Chondrocyte (in vitro differentiated cells): ENCODE data around the gene AGAP2. TPM values are rescaled to one million over a fixed set of nuclear protein-coding genes. Genes with fewer than 3 reads are reported as not detected.

Experiments
- DNase-seq: peaks from one replicate; pipeline ENCODE4 v3.0.0; 2021; ENCODE audit warnings: mixed read lengths, low spot score
- H3K27ac Mint-ChIP-seq: one replicate; pipeline ENCODE4 v1.8.0; 2021; ENCODE audit warnings: mild to moderate bottlenecking, moderate library complexity, mixed read lengths; ENCODE audit not compliant: unreplicated experiment
- H3K27me3 Mint-ChIP-seq: 2 replicates; pipeline ENCODE4 v1.8.0; 2021; ENCODE audit warnings: low read depth, mixed read lengths
- H3K36me3 Mint-ChIP-seq: 2 replicates; pipeline ENCODE4 v1.8.0; 2021; ENCODE audit warnings: low read depth, mixed read lengths
- H3K4me1 Mint-ChIP-seq: 2 replicates; pipeline ENCODE4 v1.8.0; 2021; ENCODE audit warnings: low read depth, mild to moderate bottlenecking, mixed read lengths
- H3K4me3 Mint-ChIP-seq: one replicate; pipeline ENCODE4 v1.8.0; 2021; ENCODE audit warnings: mild to moderate bottlenecking, moderate library complexity, mixed read lengths; ENCODE audit not compliant: unreplicated experiment
- H3K9me3 Mint-ChIP-seq: 2 replicates; pipeline ENCODE4 v1.8.0; 2021; ENCODE audit warnings: low read depth, mixed read lengths
- total RNA-seq: library from RNA; stranded (reverse); gene quantifications from 3 replicates; pipeline ENCODE4 v1.2.1, GENCODE V29; 2021
- TF ChIP-seq, protein P1 (sequence below): fragments of 200-600 bp; sonication (generic); IDR thresholded peaks from 2 replicates; pipeline ENCODE4 v1.5.0; 2021; ENCODE audit warnings: antibody characterized with exemption, mild to moderate bottlenecking, moderate library complexity

Gene AGAP2
- total RNA-seq, 1 donor from 2014 or later: 1.9 TPM

DNA sequence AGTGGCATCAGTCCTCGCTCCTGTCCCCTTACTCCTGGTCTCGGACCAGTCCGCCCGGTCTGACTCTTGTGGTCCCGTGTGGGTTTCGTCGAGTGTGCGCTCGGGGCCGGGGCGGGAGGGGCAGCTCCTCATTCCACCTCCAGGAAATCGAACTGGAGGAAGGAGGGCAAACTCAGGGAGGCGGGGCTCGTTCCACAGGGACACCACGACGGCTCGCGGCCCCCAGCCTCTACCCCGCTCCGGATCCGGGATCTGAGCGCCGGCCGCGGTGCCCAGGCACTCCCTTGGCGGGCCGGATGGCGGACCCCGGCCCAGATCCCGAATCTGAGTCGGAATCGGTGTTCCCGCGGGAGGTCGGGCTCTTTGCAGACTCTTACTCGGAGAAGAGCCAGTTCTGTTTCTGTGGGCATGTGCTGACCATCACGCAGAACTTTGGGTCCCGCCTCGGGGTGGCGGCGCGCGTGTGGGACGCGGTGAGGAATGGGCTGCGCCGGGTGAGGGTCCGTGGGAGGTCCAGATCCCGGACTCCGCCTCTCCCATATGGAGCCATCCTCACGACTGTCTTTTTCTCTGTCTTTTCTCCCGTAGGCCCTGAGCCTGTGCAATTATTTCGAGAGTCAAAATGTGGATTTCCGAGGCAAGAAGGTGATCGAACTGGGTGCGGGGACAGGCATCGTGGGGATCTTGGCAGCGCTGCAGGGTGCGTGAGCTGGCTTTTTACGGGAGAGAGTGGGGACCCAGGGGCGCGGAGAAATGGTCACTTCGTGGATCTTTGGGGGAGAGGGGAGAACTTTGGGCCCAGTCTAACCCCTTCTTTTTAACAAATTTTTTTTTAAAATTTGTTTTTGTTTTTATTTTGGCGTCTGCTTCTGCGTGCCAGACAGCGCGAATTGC lies 34.1 kb upstream of the AGAP2 start, which contains the start of gene EEF1AKMT3:
Gene EEF1AKMT3, plus strand, starts transcription at position 186 of the 894 bp plus-strand sequence. Its CDS starts 111 bp downstream, at position 297.
- TF ChIP-seq, protein P1, sequence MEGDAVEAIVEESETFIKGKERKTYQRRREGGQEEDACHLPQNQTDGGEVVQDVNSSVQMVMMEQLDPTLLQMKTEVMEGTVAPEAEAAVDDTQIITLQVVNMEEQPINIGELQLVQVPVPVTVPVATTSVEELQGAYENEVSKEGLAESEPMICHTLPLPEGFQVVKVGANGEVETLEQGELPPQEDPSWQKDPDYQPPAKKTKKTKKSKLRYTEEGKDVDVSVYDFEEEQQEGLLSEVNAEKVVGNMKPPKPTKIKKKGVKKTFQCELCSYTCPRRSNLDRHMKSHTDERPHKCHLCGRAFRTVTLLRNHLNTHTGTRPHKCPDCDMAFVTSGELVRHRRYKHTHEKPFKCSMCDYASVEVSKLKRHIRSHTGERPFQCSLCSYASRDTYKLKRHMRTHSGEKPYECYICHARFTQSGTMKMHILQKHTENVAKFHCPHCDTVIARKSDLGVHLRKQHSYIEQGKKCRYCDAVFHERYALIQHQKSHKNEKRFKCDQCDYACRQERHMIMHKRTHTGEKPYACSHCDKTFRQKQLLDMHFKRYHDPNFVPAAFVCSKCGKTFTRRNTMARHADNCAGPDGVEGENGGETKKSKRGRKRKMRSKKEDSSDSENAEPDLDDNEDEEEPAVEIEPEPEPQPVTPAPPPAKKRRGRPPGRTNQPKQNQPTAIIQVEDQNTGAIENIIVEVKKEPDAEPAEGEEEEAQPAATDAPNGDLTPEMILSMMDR: no peak
- Mint-ChIP-seq H3K9me3 (no peaks in the 10 kb centered on the region), H3K4me3 (peak within 1 kb of the TSS; percentile 100), H3K4me1 (peaks cover 22% of the 10 kb centered on the region), H3K36me3 (peaks cover 28% of the 10 kb centered on the region), H3K27ac (peak within 1 kb of the TSS; percentile 100), H3K27me3 (no peaks in the 10 kb centered on the region)
- DNase-seq: no peak

DNA sequence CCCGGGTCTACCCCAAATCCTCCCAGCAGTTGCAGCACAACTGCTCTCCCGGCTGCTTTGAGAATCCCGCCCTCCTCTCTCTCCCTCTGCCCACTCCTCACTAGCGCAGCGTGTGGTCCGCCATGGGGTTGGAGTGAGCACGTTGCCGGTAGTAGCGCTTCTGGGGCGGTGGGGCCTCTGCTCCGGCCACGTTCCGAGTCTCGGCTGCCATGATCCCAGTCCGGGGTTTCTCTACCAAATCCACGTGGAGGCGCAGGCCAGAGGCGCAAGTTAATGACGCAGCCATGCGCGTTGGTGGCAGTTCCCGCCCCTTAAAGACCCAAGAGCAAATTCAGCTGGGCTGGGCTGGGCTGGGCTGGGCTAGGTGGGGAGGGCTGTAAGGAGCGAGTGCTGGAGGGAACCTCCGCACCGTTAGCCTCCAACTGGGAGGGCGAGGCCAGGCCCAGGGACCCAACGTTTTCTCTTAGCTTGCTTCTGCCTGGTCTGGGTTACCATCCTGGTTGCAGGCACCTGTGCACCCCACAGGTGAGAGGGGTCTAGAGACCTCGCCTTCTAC lies 33.4 kb upstream of the AGAP2 start, which contains the start of gene METTL1:
Gene METTL1, minus strand, starts transcription at position 233 of the 556 bp plus-strand sequence. Its CDS starts 22 bp downstream, at position 211.
- Mint-ChIP-seq H3K9me3 (no peaks in the 10 kb centered on the region), H3K4me3 (peak within 1 kb of the TSS; percentile 100), H3K4me1 (peaks cover 24% of the 10 kb centered on the region), H3K36me3 (peaks cover 28% of the 10 kb centered on the region), H3K27me3 (no peaks in the 10 kb centered on the region), H3K27ac (peak within 1 kb of the TSS; percentile 100)
- DNase-seq: no peak
- TF ChIP-seq, protein P1: no peak

DNA sequence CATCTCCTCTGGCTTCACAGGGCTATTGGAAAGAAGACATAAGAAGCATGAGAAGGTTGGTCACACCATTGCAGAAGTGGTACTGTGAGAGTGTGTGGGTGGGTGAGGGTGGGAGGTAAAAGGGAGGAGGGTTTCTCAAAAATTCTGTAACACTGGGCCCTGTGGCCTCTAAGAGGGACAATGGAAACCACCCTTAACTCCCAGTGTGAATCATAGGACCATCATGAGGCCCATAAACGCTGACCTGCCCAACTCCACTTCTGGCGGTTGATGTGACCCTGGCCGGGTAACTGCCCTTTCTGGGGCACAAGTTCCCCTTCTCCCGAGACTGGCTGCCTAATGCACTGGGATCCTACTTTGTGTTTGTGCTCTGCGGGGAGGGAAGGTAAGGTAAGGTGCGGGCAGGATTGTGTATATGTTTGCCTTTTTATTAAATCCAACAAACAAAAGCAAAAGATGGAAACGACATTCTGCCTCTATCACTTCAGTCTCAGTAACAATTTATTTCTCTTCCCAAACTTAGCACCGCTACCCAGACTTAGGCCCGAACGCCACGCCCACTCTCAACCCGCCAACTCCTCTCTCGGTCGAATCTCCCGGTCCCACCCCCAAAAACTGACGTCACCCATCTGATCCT lies 32.8 kb upstream of the AGAP2 start:
- peak overlapping the region; percentile 100 for H3K4me3 Mint-ChIP-seq
- peaks cover 30% of the 10 kb centered on the region for H3K4me1 Mint-ChIP-seq
- H3K9me3 Mint-ChIP-seq: no peaks in the 10 kb centered on the region
- no peak for DNase-seq
- H3K27me3 Mint-ChIP-seq: peaks cover 3% of the 10 kb centered on the region
- H3K27ac Mint-ChIP-seq: peak overlapping the region; percentile 100
- TF ChIP-seq, protein P1: no peak
- H3K36me3 Mint-ChIP-seq: peaks cover 26% of the 10 kb centered on the region

DNA sequence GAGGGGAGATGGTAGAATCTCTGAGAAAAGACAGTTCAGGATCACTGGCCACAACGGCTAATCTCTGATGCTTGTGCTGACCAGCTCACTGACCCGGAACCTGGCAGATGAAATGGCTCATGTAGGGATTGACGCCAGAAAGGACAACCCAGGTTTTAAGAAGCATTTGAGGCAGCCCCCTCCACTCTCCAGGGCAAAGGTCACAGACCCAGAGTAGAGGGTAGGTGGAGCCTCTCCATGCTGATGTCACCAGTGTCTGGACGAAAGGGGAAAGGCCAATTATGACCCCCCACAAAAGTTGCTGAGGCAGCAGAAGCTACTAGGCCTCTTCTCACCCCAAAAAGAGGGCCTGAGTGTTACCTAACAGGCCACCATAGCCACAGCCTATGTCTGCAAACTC lies 32.2 kb upstream of the AGAP2 start:
- H3K36me3 Mint-ChIP-seq: peaks cover 20% of the 10 kb centered on the region
- no peak overlapping the region for H3K27ac Mint-ChIP-seq
- peaks cover 5% of the 10 kb centered on the region for H3K27me3 Mint-ChIP-seq
- H3K4me1 Mint-ChIP-seq: peaks cover 34% of the 10 kb centered on the region
- DNase-seq: no peak
- peak overlapping the region; percentile 31 for H3K4me3 Mint-ChIP-seq
- H3K9me3 Mint-ChIP-seq: no peaks in the 10 kb centered on the region
- TF ChIP-seq, protein P1: no peak

GRCh38 chr12:57769594-57769993 lies 31.1 kb upstream of the AGAP2 start:
- H3K4me1 Mint-ChIP-seq: peaks cover 43% of the 10 kb centered on the region
- H3K27me3 Mint-ChIP-seq: peaks cover 15% of the 10 kb centered on the region
- DNase-seq: no peak
- H3K27ac Mint-ChIP-seq: no peak overlapping the region
- TF ChIP-seq, protein P1: no peak
- no peaks in the 10 kb centered on the region for H3K9me3 Mint-ChIP-seq
- H3K4me3 Mint-ChIP-seq: no peak overlapping the region
- peaks cover 17% of the 10 kb centered on the region for H3K36me3 Mint-ChIP-seq
